Mucosa of stomach (tissue), 1 donor: Measurements from ENCODE around the gene WAC.
"Not testable (repeated sequence)": the region's sequence is repeated elsewhere in the genome, so short reads cannot be mapped to it uniquely, and the experiment has no call there.

ENCODE experiments used
- H3K27me3 ChIP-seq: one replicate; pipeline ENCODE4 v1.7.0; 2013; ENCODE audit warnings: mild to moderate bottlenecking, low read length; ENCODE audit not compliant: control insufficient read depth, insufficient read depth
- H3K36me3 ChIP-seq: one replicate; pipeline ENCODE4 v1.7.0; 2013; ENCODE audit warnings: low read length; ENCODE audit not compliant: control insufficient read depth, insufficient read depth
- H3K4me1 ChIP-seq: one replicate; pipeline ENCODE4 v1.7.0; 2013; ENCODE audit warnings: mild to moderate bottlenecking, low read length; ENCODE audit not compliant: control insufficient read depth, insufficient read depth
- H3K4me3 ChIP-seq: one replicate; pipeline ENCODE4 v1.7.0; 2013; ENCODE audit warnings: low read length
- H3K9ac ChIP-seq: one replicate; pipeline ENCODE4 v1.7.0; 2013; ENCODE audit warnings: mild to moderate bottlenecking, low read length, moderate library complexity
- H3K9me3 ChIP-seq: one replicate; pipeline ENCODE4 v1.7.0; 2013; ENCODE audit warnings: mild to moderate bottlenecking, low read length, moderate library complexity; ENCODE audit not compliant: control insufficient read depth
- donor health status: Pancreatic carcinoma.

The WAC gene

GRCh38 chr10:28574214-28574613 is 41.3 kb downstream of the WAC start:
- not testable (repeated sequence) for H3K9me3 ChIP-seq, H3K27me3 ChIP-seq, H3K4me1 ChIP-seq, H3K36me3 ChIP-seq, H3K9ac ChIP-seq, H3K4me3 ChIP-seq

GRCh38 chr10:28575852-28576251 is 42.9 kb downstream of the WAC start:
- peaks cover 4% of the 10 kb centered on the region for H3K4me1 ChIP-seq
- H3K36me3 ChIP-seq = peaks cover 5% of the 10 kb centered on the region
- no peaks in the 10 kb centered on the region for H3K9me3 ChIP-seq
- no peak overlapping the region for H3K4me3 ChIP-seq
- H3K27me3 ChIP-seq = no peaks in the 10 kb centered on the region
- H3K9ac ChIP-seq = no peak overlapping the region

GRCh38 chr10:28577506-28577905 is 44.6 kb downstream of the WAC start:
- Histone ChIP-seq H3K36me3 (no peaks in the 10 kb centered on the region), H3K4me3 (no peak overlapping the region), H3K4me1 (peaks cover 4% of the 10 kb centered on the region), H3K27me3 (no peaks in the 10 kb centered on the region), H3K9me3 (no peaks in the 10 kb centered on the region), H3K9ac (no peak overlapping the region)

GRCh38 chr10:28578454-28578853 is 45.5 kb downstream of the WAC start:
- H3K36me3 ChIP-seq = no peaks in the 10 kb centered on the region
- no peaks in the 10 kb centered on the region for H3K27me3 ChIP-seq
- no peak overlapping the region for H3K9ac ChIP-seq
- peaks cover 4% of the 10 kb centered on the region for H3K4me1 ChIP-seq
- no peak overlapping the region for H3K4me3 ChIP-seq
- H3K9me3 ChIP-seq = no peaks in the 10 kb centered on the region

GRCh38 chr10:28580825-28581224 is 47.9 kb downstream of the WAC start:
- H3K36me3 ChIP-seq = no peaks in the 10 kb centered on the region
- H3K4me1 ChIP-seq = peaks cover 12% of the 10 kb centered on the region
- no peak overlapping the region for H3K4me3 ChIP-seq
- no peaks in the 10 kb centered on the region for H3K9me3 ChIP-seq
- no peaks in the 10 kb centered on the region for H3K27me3 ChIP-seq
- H3K9ac ChIP-seq = no peak overlapping the region

- no peaks in the 10 kb centered on the region for H3K36me3 ChIP-seq
These were observed 49.0 kb downstream of the WAC start for GRCh38 chr10:28581916-28582315.

GRCh38 chr10:28585076-28585475 is 52.2 kb downstream of the WAC start:
- no peak overlapping the region for H3K9ac ChIP-seq
- no peaks in the 10 kb centered on the region for H3K9me3 ChIP-seq
- H3K4me3 ChIP-seq = no peak overlapping the region
- no peaks in the 10 kb centered on the region for H3K27me3 ChIP-seq
- H3K4me1 ChIP-seq = peaks cover 43% of the 10 kb centered on the region
- H3K36me3 ChIP-seq = peaks cover 4% of the 10 kb centered on the region

More at GRCh38 chr10:28581916-28582315, 49.0 kb downstream of the WAC start:
- H3K4me1 ChIP-seq = peaks cover 22% of the 10 kb centered on the region
- no peak overlapping the region for H3K9ac ChIP-seq
- no peaks in the 10 kb centered on the region for H3K9me3 ChIP-seq
- H3K27me3 ChIP-seq = no peaks in the 10 kb centered on the region
- no peak overlapping the region for H3K4me3 ChIP-seq

GRCh38 chr10:28586176-28586575 is 53.3 kb downstream of the WAC start:
- Histone ChIP-seq H3K4me1 (peaks cover 41% of the 10 kb centered on the region), H3K4me3 (no peak overlapping the region), H3K27me3 (no peaks in the 10 kb centered on the region), H3K36me3 (peaks cover 7% of the 10 kb centered on the region), H3K9ac (no peak overlapping the region), H3K9me3 (no peaks in the 10 kb centered on the region)

- Histone ChIP-seq H3K36me3 (peaks cover 7% of the 10 kb centered on the region), H3K4me3 (no peak overlapping the region), H3K9ac (no peak overlapping the region), H3K4me1 (peaks cover 41% of the 10 kb centered on the region), H3K9me3 (no peaks in the 10 kb centered on the region), H3K27me3 (no peaks in the 10 kb centered on the region)
These were observed 54.5 kb downstream of the WAC start for GRCh38 chr10:28587270-28587969.

- H3K27me3 ChIP-seq = no peaks in the 10 kb centered on the region
- peak overlapping the region; percentile 37 for H3K9ac ChIP-seq
- peaks cover 7% of the 10 kb centered on the region for H3K36me3 ChIP-seq
- H3K4me3 ChIP-seq = no peak overlapping the region
- H3K4me1 ChIP-seq = peaks cover 41% of the 10 kb centered on the region
- no peaks in the 10 kb centered on the region for H3K9me3 ChIP-seq
These were observed 55.0 kb downstream of the WAC start for GRCh38 chr10:28587970-28588290.

- Histone ChIP-seq H3K9me3 (no peaks in the 10 kb centered on the region), H3K36me3 (peaks cover 7% of the 10 kb centered on the region), H3K4me1 (peaks cover 13% of the 10 kb centered on the region), H3K27me3 (no peaks in the 10 kb centered on the region), H3K4me3 (no peak overlapping the region), H3K9ac (no peak overlapping the region)
These were observed 60.0 kb downstream of the WAC start for GRCh38 chr10:28592953-28593352.

- Histone ChIP-seq H3K4me1 (peaks cover 5% of the 10 kb centered on the region), H3K4me3 (no peak overlapping the region), H3K27me3 (no peaks in the 10 kb centered on the region), H3K36me3 (peaks cover 7% of the 10 kb centered on the region), H3K9ac (no peak overlapping the region), H3K9me3 (no peaks in the 10 kb centered on the region)
These were observed 60.9 kb downstream of the WAC start for GRCh38 chr10:28593811-28594210.

- Histone ChIP-seq H3K27me3 (no peaks in the 10 kb centered on the region), H3K9ac (no peak overlapping the region), H3K36me3 (peaks cover 7% of the 10 kb centered on the region), H3K4me3 (no peak overlapping the region), H3K9me3 (no peaks in the 10 kb centered on the region), H3K4me1 (no peaks in the 10 kb centered on the region)
These were observed 61.5 kb downstream of the WAC start for GRCh38 chr10:28594406-28594805.
